K562 (cell line): ENCODE measurements around the gene RPL26. TPM values are rescaled to one million over a fixed set of nuclear protein-coding genes. Genes with fewer than 3 reads are reported as not detected.

Experiments used
- ATAC-seq: fragments of 200-7000 bp; cut with Tn5 transposase; 3 replicates; pipeline ENCODE4 v1.9.1; 2020; ENCODE audit warnings: moderate library complexity
- BruUV-seq: library from RNA; stranded (reverse); fragments of 400-500 nt; replicated peaks from 2 replicates; lab custom pipeline; 2021; lab: Mats Ljungman, UMichigan
- CTCF ChIA-PET: fragments of 300-600 bp; formaldehyde crosslinking; extraction: SDS; loops from one replicate; lab custom pipeline; 2021; ENCODE audit warnings: low intra/inter-chr PET ratio; lab: Yijun Ruan, JAX
- POLR2A ChIA-PET: fragments of 300-600, 350-650 bp; sonication (Branson Sonifier 250); formaldehyde crosslinking; extraction: SDS; loops from one replicate; lab custom pipeline; 2021; ENCODE audit warnings: antibody characterized with exemption, inconsistent platforms; lab: Yijun Ruan, JAX
- DNase-seq, 4 experiments: peaks; one replicate each; pipeline versions ENCODE4 v3.0.0 to v3.0.0-alpha.2; 2011 to 2018; ENCODE audit warnings: low spot score in 3 of 4, mixed read lengths in 3 of 4; ENCODE audit errors: extremely low read depth in 1 of 4
- FAIRE-seq: peaks from 2 replicates; lab custom pipeline; 2011; peaks lifted over from hg19 to GRCh38; lab: Jason Lieb, UNC
- H2AFZ ChIP-seq: 2 replicates; pipeline ENCODE4 v1.6.0; 2011; ENCODE audit warnings: low read depth, low read length, control low read depth, inconsistent platforms
- H3K27ac ChIP-seq: fragments of 200-600 bp; 3 replicates; pipeline ENCODE4 v1.8.0; 2011; ENCODE audit warnings: low read depth, mild to moderate bottlenecking, control low read depth, inconsistent platforms, low read length, moderate library complexity, mixed read lengths; ENCODE audit errors: extremely low read depth
- H3K27me3 ChIP-seq, 2 experiments: fragments of 300-600 bp in 1 of 2; 2 replicates in 1 of 2; 3 replicates in 1 of 2; pipeline versions ENCODE4 v1.6.0 to v1.8.0; 2011; ENCODE audit warnings: inconsistent platforms in 2 of 2, low read length in 2 of 2, mild to moderate bottlenecking in 1 of 2, mixed read lengths in 1 of 2, moderate library complexity in 1 of 2; ENCODE audit not compliant: control insufficient read depth in 2 of 2, insufficient read depth in 2 of 2
- H3K36me3 ChIP-seq: fragments of 300-600 bp; 3 replicates; pipeline ENCODE4 v1.8.0; 2011; ENCODE audit warnings: mild to moderate bottlenecking, low read length, inconsistent platforms; ENCODE audit not compliant: control insufficient read depth, insufficient read depth
- H3K4me1 ChIP-seq, 2 experiments: fragments of 200-600 bp in 1 of 2; replicated peaks in 1 of 2; 2 replicates in 1 of 2; 3 replicates in 1 of 2; pipeline versions ENCODE4 v1.5.1 to v1.8.0; 2011; ENCODE audit warnings: inconsistent platforms in 2 of 2, low read length in 2 of 2, mild to moderate bottlenecking in 1 of 2, mixed read lengths in 1 of 2, moderate library complexity in 1 of 2; ENCODE audit not compliant: control insufficient read depth in 2 of 2, insufficient read depth in 2 of 2
- H3K4me2 ChIP-seq: 2 replicates; pipeline ENCODE4 v1.6.1; 2011; ENCODE audit warnings: low read length, control low read depth, inconsistent platforms, mixed read lengths; ENCODE audit not compliant: insufficient read depth
- H3K4me3 ChIP-seq: fragments of 200-600 bp; sonication (generic), shearing (Covaris generic); 2 replicates; pipeline ENCODE4 v1.5.1; 2016; ENCODE audit warnings: control low read depth, inconsistent platforms
- H3K79me2 ChIP-seq: fragments of 200-600 bp; 3 replicates; pipeline ENCODE4 v1.8.0; 2011; ENCODE audit warnings: low read length, inconsistent platforms; ENCODE audit not compliant: control insufficient read depth, insufficient read depth
- H3K9ac ChIP-seq, 2 experiments: 2 replicates each; pipeline versions ENCODE4 v1.6.0 to v1.6.1; 2011; ENCODE audit warnings: low read depth in 2 of 2, low read length in 2 of 2, control low read depth in 1 of 2, inconsistent platforms in 1 of 2, mild to moderate bottlenecking in 1 of 2, mixed read lengths in 1 of 2; ENCODE audit not compliant: insufficient read depth in 1 of 2
- H3K9me1 ChIP-seq: one replicate; pipeline ENCODE4 v1.6.0; 2011; ENCODE audit warnings: inconsistent platforms, mild to moderate bottlenecking, low read length, moderate library complexity; ENCODE audit not compliant: control insufficient read depth, insufficient read depth
- H3K9me3 ChIP-seq: replicated peaks from 2 replicates; pipeline ENCODE4 v1.5.1; 2011; ENCODE audit warnings: low read depth, low read length, inconsistent platforms; ENCODE audit not compliant: control insufficient read depth, insufficient read depth
- H4K20me1 ChIP-seq: replicated peaks from 2 replicates; pipeline ENCODE4 v1.6.1; 2011; ENCODE audit warnings: low read length, inconsistent platforms, mixed read lengths; ENCODE audit not compliant: control insufficient read depth, insufficient read depth
- E2F6 ChIP-seq, 2 experiments: IDR thresholded peaks; 2 replicates each; pipeline ENCODE4 v1.6.1; 2011; ENCODE audit warnings: borderline replicate concordance in 1 of 2, control low read depth in 1 of 2, low read depth in 1 of 2, low read length in 1 of 2, mild to moderate bottlenecking in 1 of 2, mixed read lengths in 1 of 2, moderate library complexity in 1 of 2; ENCODE audit not compliant: insufficient read depth in 1 of 2, insufficient read length in 1 of 2, poor library complexity in 1 of 2, severe bottlenecking in 1 of 2; ENCODE audit errors: extremely low read depth in 1 of 2
- RNF2 ChIP-seq: sonication (generic); IDR thresholded peaks from 2 replicates; pipeline ENCODE4 v1.6.1; 2016
- ZBTB33 ChIP-seq: sonication (generic); formaldehyde crosslinking; IDR thresholded peaks from 2 replicates; pipeline ENCODE4 v1.8.1; 2023; ENCODE audit warnings: mild to moderate bottlenecking, missing genetic modification reagents
- ZNF121 ChIP-seq: sonication (generic); formaldehyde crosslinking; conservative IDR thresholded peaks from 2 replicates; pipeline ENCODE4 v1.8.0; 2022; ENCODE audit warnings: missing genetic modification reagents
- ZNF512 ChIP-seq: IDR thresholded peaks from 2 replicates; pipeline ENCODE4 v1.6.1; 2016; ENCODE audit warnings: missing genetic modification characterization, missing compliant biosample characterization
- WGBS: fragments of 100-300 bp; shearing (Covaris generic); methylation state at CpG from one replicate; pipeline ENCODE4 v1.1.6; 2016; ENCODE audit warnings: low coverage, mixed read lengths; ENCODE audit not compliant: insufficient coverage; ENCODE audit errors: missing lambda C conversion rate; 5-methylcytosine and 5-hydroxymethylcytosine counted together
- in situ Hi-C: fragments of 300-500 bp; cut with MboI; formaldehyde crosslinking; loops from 4 replicates; pipeline ENCODE4 v1.15.0; 2018; ENCODE audit warnings: inconsistent platforms, mixed read lengths
- intact Hi-C: fragments of 100-400 bp; cut with micrococcal nuclease; formaldehyde crosslinking; loops from 2 replicates; pipeline ENCODE4 v1.14.2; 2022
- polyA plus RNA-seq, 8 experiments: library from polyadenylated mRNA; depleted of rRNA in 4 of 8; stranded (reverse) in 5 of 8; unstranded in 3 of 8; fragments of >200 nt; fragmentation: Nextera tagmentation in 2 of 8; fragmentation: Illumina TruSeq in 1 of 8; extraction: Ambion mirVana in 2 of 8; extraction: Trizol in 1 of 8; gene quantifications; 2 replicates each; pipeline versions ENCODE4 v1.2.1 to v1.2.3, GENCODE V29; 2011 to 2014; ENCODE audit warnings: inconsistent platforms in 1 of 8, missing spikeins in 1 of 8
- total RNA-seq, 7 experiments: library from RNA; depleted of rRNA in 6 of 7; stranded (reverse); fragments of >200 nt in 6 of 7; fragmentation: Illumina TruSeq in 2 of 7; extraction: Trizol in 2 of 7; gene quantifications; 2 replicates each; pipeline versions ENCODE4 v1.2.1 to v1.2.3, GENCODE V29; 2011 to 2021; ENCODE audit warnings: low replicate concordance in 1 of 7

Gene RPL26
- total and polyA plus RNA-seq, 9 of the 15 experiments (the other 6 are each of a cell fraction or from before 2014, with no cell fraction given): 1,474 to 4,074 (median 2,904) TPM

- TF ChIP-seq ZNF512 (tag) (no peak), E2F6 (IDR thresholded peaks at IDR 0.05; ENCODE audit: borderline replicate concordance in 1 of 2, extremely low read depth in 1 of 2, insufficient read depth in 1 of 2, insufficient read length in 1 of 2, low read depth in 1 of 2, low read length in 1 of 2, poor library complexity in 1 of 2, severe bottlenecking in 1 of 2) (no peak)
Observed at GRCh38 chr17:8393470-8394231, 10.7 kb upstream of the RPL26 start (continued).

- Histone ChIP-seq H3K27me3 (peaks cover 0 to 16% of the 10 kb centered on the region in 2 experiments; a peak in 3 of 5 replicates), H4K20me1 (no peaks in the 10 kb centered on the region), H3K9me1 (no peaks in the 10 kb centered on the region), H2AFZ (no peak overlapping the region), H3K27ac (no peak overlapping the region), H3K79me2 (no peaks in the 10 kb centered on the region), H3K9ac (0 out of 4 replicates have a peak overlapping the region, but pooled peaks of 1 of the 2 experiments have one; percentile 13), H3K4me1 (peaks cover 4 to 27% of the 10 kb centered on the region in 2 experiments; a peak in 4 of 5 replicates), H3K36me3 (no peaks in the 10 kb centered on the region), H3K9me3 (no peaks in the 10 kb centered on the region), H3K4me2 (no peak overlapping the region), H3K4me3 (no peak overlapping the region)
- CTCF ChIA-PET: no interaction called here
- POLR2A ChIA-PET: interaction anchor here (0.7 kb wide), 1 partner anchor 17 kb away, joined by 5 read pairs; no protein-coding TSS in a partner anchor
- 90% methylated on average over 9 of the region's 46 CpGs for WGBS
- in situ Hi-C loops: loop anchor here (25.0 kb wide), 1 partner anchor 1144 kb away; no protein-coding TSS in a partner anchor
- no peak for DNase-seq
- no peak for FAIRE-seq
- TF ChIP-seq ZBTB33: 0 out of 2 replicates have a peak, but pooled peaks have one; percentile 35
- no peak for TF ChIP-seq RNF2
- TF ChIP-seq ZNF121 (CRISPR knock-in tag): no peak
- BruUV-seq: no TSS peak
- ATAC-seq: no peak
- intact Hi-C loops: no loop called here
Observed at GRCh38 chr17:8392674-8393469, 9.9 kb upstream of the RPL26 start.
